ENCODE data around the gene GRIA1.

Gene GRIA1

GRCh38 chr5:153774686-153775085 is 284.2 kb downstream of the GRIA1 start:
- TF ChIP-seq CREB1 (IDR thresholded peaks at IDR 0.05; ENCODE audit: low read depth) (no peak), REST (IDR thresholded peaks at IDR 0.05; ENCODE audit: low read depth) (no peak), EGR1 (IDR thresholded peaks at IDR 0.05) (no peak), TCF12 (IDR thresholded peaks at IDR 0.05; ENCODE audit: low read depth) (no peak), EP300 (IDR thresholded peaks at IDR 0.05; ENCODE audit: borderline replicate concordance) (no peak)

- TF ChIP-seq TCF12 (IDR thresholded peaks at IDR 0.05; ENCODE audit: low read depth), result no peak
- no peak for TF ChIP-seq NFIC (IDR thresholded peaks at IDR 0.05)
- TF ChIP-seq EP300 (IDR thresholded peaks at IDR 0.05; ENCODE audit: borderline replicate concordance), result no peak
- no peak for TF ChIP-seq RAD21 (IDR thresholded peaks at IDR 0.05; ENCODE audit: low read depth)
- TF ChIP-seq FOXM1 (IDR thresholded peaks at IDR 0.05; ENCODE audit: borderline replicate concordance, low read depth), result no peak
- TF ChIP-seq REST (IDR thresholded peaks at IDR 0.05; ENCODE audit: low read depth), result no peak
- no peak for TF ChIP-seq CREB1 (IDR thresholded peaks at IDR 0.05; ENCODE audit: low read depth)
- no peak for TF ChIP-seq TEAD4 (IDR thresholded peaks at IDR 0.05)
- no peak for TF ChIP-seq ZBTB7A (IDR thresholded peaks at IDR 0.05; ENCODE audit: low read depth)
- no peak for TF ChIP-seq TAF1 (IDR thresholded peaks at IDR 0.05; ENCODE audit: low read depth)
- no peak for TF ChIP-seq CEBPB (IDR thresholded peaks at IDR 0.05)
- no peak for TF ChIP-seq YY1 (IDR thresholded peaks at IDR 0.05; ENCODE audit: low read depth)
- TF ChIP-seq EGR1 (IDR thresholded peaks at IDR 0.05), result no peak
- no peak for TF ChIP-seq USF1 (IDR thresholded peaks at IDR 0.05)
- TF ChIP-seq MAX (IDR thresholded peaks at IDR 0.05), result no peak
Observed at GRCh38 chr5:153775923-153776322, 285.5 kb downstream of the GRIA1 start.

- TF ChIP-seq FOXM1 (IDR thresholded peaks at IDR 0.05; ENCODE audit: borderline replicate concordance, low read depth) (no peak), EGR1 (IDR thresholded peaks at IDR 0.05) (no peak), RAD21 (IDR thresholded peaks at IDR 0.05; ENCODE audit: low read depth) (no peak), TCF12 (IDR thresholded peaks at IDR 0.05; ENCODE audit: low read depth) (no peak), CREB1 (IDR thresholded peaks at IDR 0.05; ENCODE audit: low read depth) (no peak), ZBTB7A (IDR thresholded peaks at IDR 0.05; ENCODE audit: low read depth) (no peak), MAX (IDR thresholded peaks at IDR 0.05) (no peak)
Observed at GRCh38 chr5:153777681-153778581, 287.5 kb downstream of the GRIA1 start.

GRCh38 chr5:153779836-153780235 is 289.4 kb downstream of the GRIA1 start:
- TF ChIP-seq USF1 (IDR thresholded peaks at IDR 0.05) (no peak), EGR1 (IDR thresholded peaks at IDR 0.05) (no peak), FOXM1 (IDR thresholded peaks at IDR 0.05; ENCODE audit: borderline replicate concordance, low read depth) (no peak), ZBTB7A (IDR thresholded peaks at IDR 0.05; ENCODE audit: low read depth) (no peak), MAX (IDR thresholded peaks at IDR 0.05) (no peak), YY1 (IDR thresholded peaks at IDR 0.05; ENCODE audit: low read depth) (no peak), RAD21 (IDR thresholded peaks at IDR 0.05; ENCODE audit: low read depth) (no peak), TCF12 (IDR thresholded peaks at IDR 0.05; ENCODE audit: low read depth) (no peak), CREB1 (IDR thresholded peaks at IDR 0.05; ENCODE audit: low read depth) (no peak), TEAD4 (IDR thresholded peaks at IDR 0.05) (no peak), EP300 (IDR thresholded peaks at IDR 0.05; ENCODE audit: borderline replicate concordance) (no peak), TAF1 (IDR thresholded peaks at IDR 0.05; ENCODE audit: low read depth) (no peak), REST (IDR thresholded peaks at IDR 0.05; ENCODE audit: low read depth) (no peak), NFIC (IDR thresholded peaks at IDR 0.05) (no peak), CEBPB (IDR thresholded peaks at IDR 0.05) (no peak)
